C4-2B (cell line): Measurements from ENCODE around the gene GARIN5B.

Source experiments
- H3K27ac ChIP-seq: fragments of 450-650 bp; 2 replicates; pipeline ENCODE4 v1.5.1; 2017
- CTCF ChIP-seq: fragments of 450-650 bp; conservative IDR thresholded peaks from 2 replicates; pipeline ENCODE4 v1.5.1; 2017; ENCODE audit warnings: mild to moderate bottlenecking
- ZFX ChIP-seq: fragments of 450-650 bp; IDR thresholded peaks from 2 replicates; pipeline ENCODE4 v1.6.1; 2017

The GARIN5B gene

DNA sequence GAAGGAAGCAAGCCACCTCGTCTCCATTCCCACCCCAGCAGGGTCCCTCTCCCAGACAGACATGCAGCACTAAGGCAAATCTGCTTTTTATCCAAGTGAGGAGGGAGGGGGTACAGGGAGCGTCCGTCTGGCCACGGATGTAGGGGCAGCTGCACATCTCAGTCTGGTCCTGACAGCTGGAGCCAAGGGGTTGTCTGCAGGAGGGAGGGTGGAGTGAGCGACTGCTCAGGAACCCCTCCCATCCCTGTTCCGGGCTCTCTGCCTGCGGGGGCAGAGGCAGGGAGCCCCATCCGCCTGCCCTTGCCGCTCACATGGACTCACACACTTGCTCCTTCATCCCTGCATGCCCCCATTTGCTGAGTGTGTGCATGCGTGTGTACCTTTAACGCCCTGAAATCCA lies 16.1 kb upstream of the GARIN5B start:
- no peak for TF ChIP-seq ZFX
- TF ChIP-seq CTCF: no peak
- no peak overlapping the region for H3K27ac ChIP-seq

DNA sequence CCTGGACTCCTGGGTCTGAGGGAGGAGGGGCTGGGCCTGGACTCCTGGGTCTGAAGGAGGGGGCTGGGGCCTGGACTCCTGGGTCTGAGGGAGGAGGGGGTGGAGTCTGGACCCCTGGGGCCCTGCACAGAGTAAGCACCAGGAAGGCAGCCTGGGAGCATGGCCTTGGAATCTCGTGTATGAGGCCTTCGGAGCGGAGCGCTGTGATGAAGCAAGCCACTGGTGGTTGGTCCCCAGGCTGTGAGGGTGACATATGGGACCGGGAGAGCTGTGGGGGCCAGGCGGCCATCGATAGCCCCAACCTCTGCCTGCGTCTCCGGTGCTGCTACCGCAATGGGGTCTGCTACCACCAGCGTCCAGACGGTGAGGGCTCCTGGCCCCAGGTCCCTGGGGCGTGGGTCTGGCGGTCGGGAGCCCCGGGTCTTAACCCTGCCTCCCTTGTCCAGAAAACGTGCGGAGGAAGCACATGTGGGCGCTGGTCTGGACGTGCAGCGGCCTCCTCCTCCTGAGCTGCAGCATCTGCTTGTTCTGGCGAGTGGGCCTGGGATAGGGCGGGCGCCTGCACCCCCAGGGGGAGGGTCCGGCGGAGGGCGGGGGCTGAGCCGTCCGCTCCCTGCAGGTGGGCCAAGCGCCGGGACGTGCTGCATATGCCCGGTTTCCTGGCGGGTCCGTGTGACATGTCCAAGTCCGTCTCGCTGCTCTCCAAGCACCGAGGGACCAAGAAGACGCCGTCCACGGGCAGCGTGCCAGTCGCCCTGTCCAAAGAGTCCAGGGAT lies 14.5 kb upstream of the GARIN5B start:
- TF ChIP-seq CTCF: no peak
- TF ChIP-seq ZFX: no peak
- no peak overlapping the region for H3K27ac ChIP-seq

DNA sequence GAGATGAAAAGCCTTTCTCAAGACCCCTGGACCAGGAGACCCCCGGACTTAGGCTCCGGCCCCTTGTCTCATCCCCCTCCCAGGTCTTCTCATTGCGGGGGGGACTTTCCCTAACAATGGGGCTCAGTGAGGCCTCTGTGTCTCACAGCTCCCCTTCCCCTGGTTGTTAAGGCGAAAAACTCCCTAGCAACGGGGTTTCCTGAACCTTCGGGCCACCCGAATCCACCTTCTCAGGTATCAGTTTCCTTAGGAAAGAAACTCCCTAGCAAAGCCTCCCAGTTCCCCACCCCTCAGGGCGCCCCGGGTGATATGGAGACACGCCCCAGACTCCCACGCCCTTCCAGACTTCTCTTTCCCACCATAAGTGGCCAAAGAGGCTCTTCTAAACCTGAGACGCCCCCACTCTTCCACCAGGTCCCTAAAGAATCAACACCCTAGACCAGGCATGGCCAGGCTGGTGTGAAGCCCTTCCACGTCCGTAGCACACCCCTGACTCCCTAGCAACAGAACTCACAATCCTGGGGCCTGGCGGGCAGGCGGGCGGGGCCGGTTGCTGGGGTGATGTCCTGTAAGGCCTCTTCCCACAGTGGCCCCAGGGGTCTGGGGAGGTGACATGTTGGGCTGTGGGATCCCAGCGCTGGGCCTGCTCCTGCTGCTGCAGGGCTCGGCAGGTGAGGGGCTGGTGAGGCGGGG lies 13.3 kb upstream of the GARIN5B start, which contains the start of gene TMEM190:
Gene TMEM190, plus strand, starts transcription at position 586 of the 693 bp plus-strand sequence. Its CDS starts 28 bp downstream, at position 614.
- no peak within 1 kb of the TSS for H3K27ac ChIP-seq
- TF ChIP-seq CTCF (no peak), ZFX (no peak)

DNA sequence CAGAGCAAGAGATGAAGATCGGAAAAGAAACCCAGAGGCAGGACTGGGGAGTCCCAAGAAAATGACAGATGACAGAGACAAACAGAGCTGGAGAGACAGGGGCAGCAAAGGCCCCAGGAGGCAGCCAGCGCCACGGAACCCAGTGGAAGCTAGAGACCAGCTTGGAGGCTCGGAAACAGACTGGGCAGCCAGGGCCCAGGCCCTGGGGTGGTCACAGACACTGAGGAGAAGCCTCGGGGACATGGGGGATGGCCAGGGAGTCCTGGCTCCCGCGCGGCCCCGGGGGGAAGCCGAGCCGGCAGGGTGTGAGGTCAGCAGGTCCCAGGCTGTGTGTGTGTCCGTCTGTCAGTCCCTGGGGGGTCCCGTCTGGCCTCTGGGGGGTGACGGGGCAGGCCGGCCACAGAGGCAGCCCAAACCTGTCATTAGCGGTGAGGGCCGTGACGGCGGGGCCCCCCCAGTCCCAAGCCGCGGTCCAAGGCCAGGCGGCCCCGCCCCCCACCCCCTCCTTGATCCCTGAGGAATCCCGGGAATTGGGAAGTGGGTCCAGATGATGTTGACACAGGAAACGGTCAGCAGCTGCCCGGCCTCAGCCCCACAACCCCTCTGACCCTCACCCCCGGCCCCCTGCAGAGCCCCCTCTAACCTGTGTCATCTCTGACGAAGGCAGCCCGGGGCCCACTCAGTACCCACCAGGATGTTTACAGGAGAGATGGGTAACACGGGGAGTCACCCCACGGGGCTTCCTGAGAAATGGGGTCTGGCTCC lies 11.1 kb upstream of the GARIN5B start:
- no peak overlapping the region for H3K27ac ChIP-seq
- TF ChIP-seq ZFX (no peak), CTCF (no peak)

- no peak overlapping the region for H3K27ac ChIP-seq
- no peak for TF ChIP-seq CTCF
These were observed 10.4 kb upstream of the GARIN5B start for GRCh38 chr19:55373306-55373992.

DNA sequence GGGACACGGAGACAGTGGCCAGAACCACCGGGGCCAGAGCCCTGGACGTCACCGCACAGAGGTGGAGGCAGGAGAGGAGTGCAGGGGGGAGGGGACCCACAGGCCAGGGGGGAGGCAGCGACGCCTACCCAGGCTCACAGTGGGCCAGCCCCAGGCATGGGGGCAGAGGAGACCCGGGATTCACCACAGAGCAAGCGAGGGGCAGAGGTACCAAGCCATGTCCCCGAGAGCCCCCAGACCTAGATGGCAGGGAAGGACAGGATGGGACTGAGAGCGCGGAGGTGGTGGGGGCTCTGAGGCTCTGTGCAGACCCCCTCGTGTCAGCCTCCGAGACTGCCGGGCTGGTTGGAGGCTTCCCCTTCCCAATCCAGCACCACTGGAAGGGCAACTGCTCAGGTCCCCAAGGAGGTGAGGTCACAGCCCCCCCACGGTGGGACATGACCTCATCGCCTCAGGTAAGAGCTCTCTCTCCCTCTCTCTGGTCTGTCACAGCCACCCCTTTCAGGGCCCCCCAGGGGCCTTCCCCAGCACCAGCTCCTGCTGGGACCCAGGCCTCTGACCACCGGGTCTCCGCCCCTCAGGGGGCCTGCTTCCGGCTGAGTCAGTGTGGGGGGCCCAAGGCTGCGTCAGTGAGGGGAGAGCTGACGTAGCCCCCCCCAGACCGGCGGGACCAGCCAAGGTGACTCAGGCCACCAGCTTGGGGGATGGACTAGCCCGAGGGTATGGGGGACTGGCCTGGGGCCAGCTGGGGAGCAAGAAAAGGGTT lies 9.4 kb upstream of the GARIN5B start:
- no peak overlapping the region for H3K27ac ChIP-seq

More for the DNA sequence above, 9.4 kb upstream of the GARIN5B start:
- TF ChIP-seq ZFX (no peak), CTCF (no peak)
